Measurements from ENCODE around the gene CCND2. TPM values are rescaled to one million over a fixed set of nuclear protein-coding genes. Genes with fewer than 3 reads are reported as not detected.

Gene CCND2
- total RNA-seq, 2 donors from 2014 or later, result 180 to 217 TPM

DNA sequence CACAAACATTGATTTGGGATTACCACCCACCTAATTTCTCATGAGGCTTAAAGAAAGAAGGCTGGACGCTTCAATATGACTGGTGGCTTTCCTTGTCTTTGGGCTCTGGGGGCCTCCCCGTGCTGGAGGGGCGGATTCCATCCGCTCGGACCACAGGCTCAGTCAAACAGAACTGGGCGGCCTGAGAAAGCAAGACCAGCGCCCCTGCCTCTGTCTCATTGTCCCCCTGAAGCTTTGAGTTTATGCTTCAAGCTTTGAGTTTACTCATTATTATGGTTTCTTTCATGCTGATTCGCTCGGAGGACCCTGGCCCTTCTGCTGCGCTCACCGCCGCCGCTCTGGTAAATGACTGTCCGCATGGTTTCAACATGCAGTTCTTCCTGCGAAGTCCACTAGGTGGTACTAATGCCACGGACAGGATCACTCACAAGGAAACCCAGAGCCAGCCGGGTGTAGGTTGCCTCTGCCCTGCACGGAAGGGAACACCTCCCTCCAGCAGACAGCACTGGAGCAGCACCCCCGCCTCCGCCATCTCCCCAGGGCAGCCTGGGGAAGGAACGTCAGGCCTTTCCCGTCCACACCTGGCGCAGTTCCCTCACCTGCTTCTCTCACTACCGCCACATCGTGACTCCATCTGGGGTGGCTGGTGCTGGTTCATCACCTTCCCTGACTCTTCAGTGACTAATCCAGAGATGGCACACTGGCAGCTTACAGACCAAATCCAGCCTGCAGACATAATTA, 34.2 kb downstream of the CCND2 start:
- Histone ChIP-seq H3K4me1 (peaks cover 7% of the 10 kb centered on the region), H3K27ac (peak overlapping the region; percentile 38), H3K9ac (ENCODE audit: low read depth in 2 of 2, low read length in 2 of 2) (peak overlapping the region in 1 of 2 donors; percentile 52), H3K36me3 (no peaks in the 10 kb centered on the region), H3K27me3 (no peaks in the 10 kb centered on the region), H3K9me3 (no peaks in the 10 kb centered on the region), H3K4me3 (no peak overlapping the region)
- peak; percentile 87 for DNase-seq
- TF ChIP-seq, protein P1, sequence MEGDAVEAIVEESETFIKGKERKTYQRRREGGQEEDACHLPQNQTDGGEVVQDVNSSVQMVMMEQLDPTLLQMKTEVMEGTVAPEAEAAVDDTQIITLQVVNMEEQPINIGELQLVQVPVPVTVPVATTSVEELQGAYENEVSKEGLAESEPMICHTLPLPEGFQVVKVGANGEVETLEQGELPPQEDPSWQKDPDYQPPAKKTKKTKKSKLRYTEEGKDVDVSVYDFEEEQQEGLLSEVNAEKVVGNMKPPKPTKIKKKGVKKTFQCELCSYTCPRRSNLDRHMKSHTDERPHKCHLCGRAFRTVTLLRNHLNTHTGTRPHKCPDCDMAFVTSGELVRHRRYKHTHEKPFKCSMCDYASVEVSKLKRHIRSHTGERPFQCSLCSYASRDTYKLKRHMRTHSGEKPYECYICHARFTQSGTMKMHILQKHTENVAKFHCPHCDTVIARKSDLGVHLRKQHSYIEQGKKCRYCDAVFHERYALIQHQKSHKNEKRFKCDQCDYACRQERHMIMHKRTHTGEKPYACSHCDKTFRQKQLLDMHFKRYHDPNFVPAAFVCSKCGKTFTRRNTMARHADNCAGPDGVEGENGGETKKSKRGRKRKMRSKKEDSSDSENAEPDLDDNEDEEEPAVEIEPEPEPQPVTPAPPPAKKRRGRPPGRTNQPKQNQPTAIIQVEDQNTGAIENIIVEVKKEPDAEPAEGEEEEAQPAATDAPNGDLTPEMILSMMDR (IDR thresholded peaks at IDR 0.05), result peak; percentile 45
- intact Hi-C loops (cut with DNase I), result loop anchor here (2.0 to 5.0 kb wide), 2 partner anchors 110 to 219 kb away; no protein-coding TSS in a partner anchor

DNA sequence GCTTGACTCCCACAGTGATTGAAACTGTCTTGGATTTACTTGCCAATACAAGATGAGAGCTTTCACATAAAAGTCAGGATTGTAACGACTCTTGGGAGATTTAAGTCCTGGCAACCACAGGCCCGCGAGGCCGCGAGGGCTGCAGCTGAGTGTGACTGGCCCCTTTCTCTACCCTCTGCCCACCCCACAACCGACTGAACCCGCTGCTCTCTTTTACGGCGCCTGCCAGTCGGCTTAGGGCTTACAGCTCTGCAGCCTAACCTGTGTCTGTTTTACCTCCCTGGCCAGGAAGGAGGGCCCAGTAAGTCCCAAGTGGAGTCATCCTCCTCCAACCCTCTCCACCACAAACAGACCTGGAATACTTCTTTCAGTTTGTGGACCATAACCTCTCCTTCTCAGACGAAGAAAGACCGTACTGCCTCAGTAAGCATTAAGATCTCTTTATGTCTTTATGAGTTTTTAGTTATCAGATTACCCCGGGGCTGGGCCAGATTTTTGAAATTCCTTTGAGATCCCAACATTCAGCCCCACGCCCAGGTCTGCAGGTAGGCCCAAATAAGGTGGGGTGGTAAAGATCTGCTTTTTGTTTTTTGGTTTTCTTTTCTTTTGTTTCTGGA, 34.9 kb downstream of the CCND2 start:
- Histone ChIP-seq H3K36me3 (no peaks in the 10 kb centered on the region), H3K9ac (ENCODE audit: low read depth in 2 of 2, low read length in 2 of 2) (peak overlapping the region in 1 of 2 donors; percentile 52), H3K4me3 (no peak overlapping the region), H3K4me1 (peaks cover 6% of the 10 kb centered on the region), H3K27ac (peak overlapping the region; percentile 38), H3K9me3 (no peaks in the 10 kb centered on the region), H3K27me3 (no peaks in the 10 kb centered on the region)
- intact Hi-C loops (cut with DNase I), result loop anchor here (5.0 kb wide), 1 partner anchor 109 kb away; no protein-coding TSS in a partner anchor
- DNase-seq, result no peak
- TF ChIP-seq, protein P1 (IDR thresholded peaks at IDR 0.05), result no peak

DNA sequence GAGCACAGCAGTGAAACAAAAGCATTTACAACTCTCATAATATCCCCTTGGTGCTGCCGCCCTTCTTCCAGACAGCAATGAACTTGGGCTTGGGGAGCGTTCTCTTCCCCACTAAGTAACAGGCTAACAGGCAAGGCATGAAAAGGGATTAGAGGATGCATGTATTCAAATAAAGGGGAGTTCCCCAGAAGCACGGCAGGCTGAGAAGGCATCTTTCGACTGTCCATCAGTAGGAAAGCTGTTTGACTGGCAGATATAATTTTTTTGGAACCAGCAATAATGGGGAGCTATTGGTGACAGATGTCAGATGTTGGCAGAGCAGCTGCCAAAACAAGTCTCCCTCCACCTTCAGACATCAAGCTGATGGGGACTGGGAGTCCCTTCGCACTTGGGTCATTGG, 38.2 kb downstream of the CCND2 start:
- intact Hi-C loops (cut with DNase I), result no loop called here
- TF ChIP-seq, protein P1 (IDR thresholded peaks at IDR 0.05), result no peak
- Histone ChIP-seq H3K36me3 (no peaks in the 10 kb centered on the region), H3K4me3 (no peak overlapping the region), H3K27ac (no peak overlapping the region), H3K9ac (ENCODE audit: low read depth in 2 of 2, low read length in 2 of 2) (no peak overlapping the region), H3K4me1 (no peaks in the 10 kb centered on the region), H3K27me3 (no peaks in the 10 kb centered on the region), H3K9me3 (no peaks in the 10 kb centered on the region)
- DNase-seq, result no peak

DNA sequence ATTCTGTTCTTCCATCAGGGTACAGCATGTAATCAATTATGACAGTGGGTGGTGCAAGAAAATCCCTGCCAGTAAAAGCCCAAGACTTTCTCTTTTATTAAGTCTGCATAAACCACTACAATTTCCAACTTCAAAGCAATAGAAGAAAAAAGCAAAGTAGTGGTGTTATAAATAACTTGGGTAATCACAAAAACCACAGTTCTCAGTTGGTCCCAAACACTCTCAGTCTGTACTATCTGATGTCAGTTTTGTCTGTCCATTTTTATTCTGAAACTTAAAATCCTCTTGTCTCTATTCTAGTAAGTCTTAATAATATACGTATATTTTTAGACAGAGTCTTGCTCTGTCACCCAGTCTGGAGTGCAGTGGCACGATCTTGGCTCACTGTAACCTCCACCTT, 38.7 kb downstream of the CCND2 start:
- Histone ChIP-seq H3K4me3 (no peak overlapping the region), H3K4me1 (no peaks in the 10 kb centered on the region), H3K27ac (no peak overlapping the region), H3K9me3 (no peaks in the 10 kb centered on the region), H3K27me3 (no peaks in the 10 kb centered on the region), H3K9ac (ENCODE audit: low read depth in 2 of 2, low read length in 2 of 2) (no peak overlapping the region), H3K36me3 (no peaks in the 10 kb centered on the region)
- TF ChIP-seq, protein P1 (IDR thresholded peaks at IDR 0.05), result no peak
- no peak for DNase-seq
- intact Hi-C loops (cut with DNase I), result no loop called here

DNA sequence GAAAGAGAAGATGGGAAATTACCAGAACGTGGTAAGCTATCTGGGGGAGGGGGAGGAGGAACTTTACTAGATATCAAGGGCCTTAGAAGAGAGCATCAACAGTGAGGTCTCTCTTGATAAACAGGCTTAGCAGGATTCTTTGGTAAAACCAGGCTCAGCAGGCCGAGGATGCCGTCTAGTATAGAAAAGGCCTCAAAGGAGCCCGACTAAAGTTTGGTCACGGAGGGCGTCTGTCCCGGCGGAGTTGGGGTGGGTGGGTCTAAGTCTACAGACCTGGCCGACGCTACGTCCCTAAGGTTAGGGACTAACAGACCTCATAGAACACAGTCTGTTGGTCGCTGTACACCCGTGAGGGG, 46.9 kb downstream of the CCND2 start:
- Histone ChIP-seq H3K9me3 (no peaks in the 10 kb centered on the region), H3K36me3 (no peaks in the 10 kb centered on the region), H3K9ac (ENCODE audit: low read depth in 2 of 2, low read length in 2 of 2) (peak overlapping the region; percentile 75 to 99), H3K4me1 (no peaks in the 10 kb centered on the region), H3K4me3 (peak overlapping the region; percentile 91), H3K27me3 (no peaks in the 10 kb centered on the region), H3K27ac (peak overlapping the region; percentile 82)
- no peak for DNase-seq
- intact Hi-C loops (cut with DNase I), result no loop called here
- TF ChIP-seq, protein P1 (IDR thresholded peaks at IDR 0.05), result no peak
